ENCODE data around the gene DDN.

The DDN gene

GRCh38 chr12:49013428-49013827 is 14.3 kb upstream of the DDN start:
- no peak overlapping the region for H3K4me3 ChIP-seq (ENCODE audit: low read depth, low read length)
- no peak for DNase-seq (ENCODE audit: low read depth)
- no peak for TF ChIP-seq CTCF (IDR thresholded peaks at IDR 0.05; ENCODE audit: control insufficient read depth, extremely low read depth, insufficient read depth)

DNA sequence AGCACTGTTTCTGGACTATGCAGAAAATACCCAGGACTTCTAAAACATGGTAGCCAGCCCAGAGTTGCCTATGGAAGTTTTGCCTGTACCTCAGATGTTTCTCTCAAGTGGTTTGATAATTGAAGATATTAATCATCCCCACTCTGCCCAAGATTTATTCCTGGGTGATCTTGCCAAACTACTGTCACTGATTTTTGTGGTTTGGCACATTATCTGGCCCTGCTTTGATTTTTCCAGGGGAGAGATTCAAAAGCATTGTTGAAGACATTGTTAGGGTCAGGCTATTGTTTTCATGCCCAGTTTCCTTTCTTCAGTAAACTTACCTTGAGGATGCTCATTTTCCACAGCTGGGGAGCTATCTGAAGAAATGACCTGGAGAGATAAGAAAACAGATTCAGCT is 13.6 kb upstream of the DDN start:
- no peak for TF ChIP-seq CTCF (IDR thresholded peaks at IDR 0.05; ENCODE audit: control insufficient read depth, extremely low read depth, insufficient read depth)
- DNase-seq (ENCODE audit: low read depth) = no peak
- no peak overlapping the region for H3K4me3 ChIP-seq (ENCODE audit: low read depth, low read length)

DNA sequence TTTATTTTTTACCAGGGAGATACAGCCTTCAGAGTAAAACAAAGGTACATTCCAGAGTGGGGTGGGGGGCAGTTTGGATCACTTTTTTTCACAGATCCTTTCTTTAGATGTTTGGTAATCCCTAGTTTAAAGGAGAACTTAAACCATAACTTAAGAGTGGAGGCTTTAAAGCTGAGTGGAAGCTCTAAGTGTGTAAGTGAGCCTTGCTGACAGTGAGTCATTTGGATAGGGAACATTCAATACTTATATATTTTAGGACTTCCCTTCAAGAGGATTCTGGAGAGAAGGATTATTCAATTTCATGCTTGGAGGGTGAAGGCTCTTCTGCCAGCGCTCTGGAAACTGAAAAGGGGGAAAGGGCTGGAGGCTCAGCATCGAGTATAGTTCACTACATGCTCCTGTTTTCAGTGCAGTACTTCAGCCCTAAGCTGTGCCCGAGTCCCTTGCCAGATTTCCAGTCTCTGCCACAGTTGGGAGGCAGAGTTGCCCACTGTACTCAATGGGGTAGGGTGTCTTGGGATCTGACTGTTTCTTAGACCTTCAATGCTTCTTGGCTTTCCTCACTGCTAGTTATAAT is 11.0 kb upstream of the DDN start:
- no peak for DNase-seq (ENCODE audit: low read depth)
- H3K4me3 ChIP-seq (ENCODE audit: low read depth, low read length) = no peak overlapping the region
- TF ChIP-seq CTCF (IDR thresholded peaks at IDR 0.05; ENCODE audit: control insufficient read depth, extremely low read depth, insufficient read depth) = no peak

- DNase-seq (ENCODE audit: low read depth) = no peak
- no peak for TF ChIP-seq CTCF (IDR thresholded peaks at IDR 0.05; ENCODE audit: control insufficient read depth, extremely low read depth, insufficient read depth)
- no peak overlapping the region for H3K4me3 ChIP-seq (ENCODE audit: low read depth, low read length)
Measured at GRCh38 chr12:49008943-49009342, 9.8 kb upstream of the DDN start.

DNA sequence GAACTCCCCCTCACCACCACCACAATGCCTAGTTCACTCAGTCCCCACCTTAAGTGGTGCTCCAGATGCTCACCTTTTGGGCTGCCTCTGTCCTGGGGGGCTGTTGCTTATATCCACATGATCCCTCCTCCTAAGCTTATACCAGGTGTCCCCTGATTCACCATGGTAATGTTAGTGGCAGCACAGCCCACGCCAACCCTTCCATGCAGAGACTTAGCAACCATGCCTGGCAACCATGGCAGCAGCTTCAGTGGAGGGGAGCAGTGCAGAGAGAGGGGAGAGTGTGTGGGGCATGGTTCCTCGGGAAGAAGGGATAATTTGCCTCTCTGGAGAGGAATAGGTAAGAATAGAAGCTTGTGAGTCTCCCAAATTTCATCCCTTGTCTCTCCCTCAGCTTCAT is 1.2 kb upstream of the DDN start:
- no peak overlapping the region for H3K4me3 ChIP-seq (ENCODE audit: low read depth, low read length)
- TF ChIP-seq CTCF (IDR thresholded peaks at IDR 0.05; ENCODE audit: control insufficient read depth, extremely low read depth, insufficient read depth) = no peak
- DNase-seq (ENCODE audit: low read depth) = no peak

- no peak overlapping the region for H3K4me3 ChIP-seq (ENCODE audit: low read depth, low read length)
- TF ChIP-seq CTCF (IDR thresholded peaks at IDR 0.05; ENCODE audit: control insufficient read depth, extremely low read depth, insufficient read depth) = no peak
- DNase-seq (ENCODE audit: low read depth) = no peak
Measured at GRCh38 chr12:48998497-48999353, 450 bp downstream of the DDN start.
